GM18909 (cell line): ENCODE data around the gene SLC25A3.
"Not testable (repeated sequence)": the region's sequence is repeated elsewhere in the genome, so short reads cannot be mapped to it uniquely, and the experiment has no call there.

Experiments
- ATAC-seq: cut with Tn5 transposase; IDR thresholded peaks from one replicate; pipeline ENCODE4 v1.9.1; 2021; ENCODE audit warnings: mild to moderate bottlenecking; ENCODE audit not compliant: unreplicated experiment, poor library complexity

SLC25A3 gene

DNA sequence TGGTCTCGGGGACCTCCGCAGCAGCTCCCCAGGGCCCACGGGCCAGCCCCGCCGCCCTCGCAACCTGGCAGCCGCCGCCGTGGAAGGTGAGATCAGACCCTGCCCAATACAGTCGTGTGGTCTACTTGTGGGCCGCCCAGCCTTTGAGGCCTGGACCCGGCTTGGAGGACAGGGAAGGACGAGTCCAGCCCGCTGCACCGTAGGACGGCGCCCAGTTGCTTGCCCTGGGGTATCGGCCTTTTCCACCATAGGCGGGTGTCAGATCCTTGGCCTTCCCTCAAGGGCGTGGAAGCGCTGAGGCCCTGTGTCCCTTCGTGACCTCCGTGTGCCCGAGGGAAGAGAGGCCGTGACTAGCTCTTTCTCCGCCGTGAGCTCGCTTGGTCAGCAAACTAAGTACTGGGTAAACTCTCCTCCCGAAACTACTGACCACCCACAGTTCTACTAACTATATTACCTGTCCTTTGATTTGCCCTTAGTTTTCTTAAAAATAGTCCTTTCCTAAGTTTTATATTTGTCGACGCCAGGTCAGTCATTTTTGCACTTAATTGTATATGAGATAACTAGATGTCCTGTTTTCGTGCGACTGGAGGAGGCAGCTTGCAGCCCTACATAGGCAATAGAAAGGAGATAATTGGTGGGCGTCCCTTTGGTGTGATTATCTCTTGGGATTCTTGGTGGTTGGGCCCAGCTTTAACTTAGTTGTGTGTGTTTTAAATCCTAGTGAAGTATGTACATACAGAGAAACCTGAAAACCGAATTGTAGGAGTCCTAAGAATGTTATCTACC is 757 bp downstream of the SLC25A3 start:
- ATAC-seq: peak; percentile 3

DNA sequence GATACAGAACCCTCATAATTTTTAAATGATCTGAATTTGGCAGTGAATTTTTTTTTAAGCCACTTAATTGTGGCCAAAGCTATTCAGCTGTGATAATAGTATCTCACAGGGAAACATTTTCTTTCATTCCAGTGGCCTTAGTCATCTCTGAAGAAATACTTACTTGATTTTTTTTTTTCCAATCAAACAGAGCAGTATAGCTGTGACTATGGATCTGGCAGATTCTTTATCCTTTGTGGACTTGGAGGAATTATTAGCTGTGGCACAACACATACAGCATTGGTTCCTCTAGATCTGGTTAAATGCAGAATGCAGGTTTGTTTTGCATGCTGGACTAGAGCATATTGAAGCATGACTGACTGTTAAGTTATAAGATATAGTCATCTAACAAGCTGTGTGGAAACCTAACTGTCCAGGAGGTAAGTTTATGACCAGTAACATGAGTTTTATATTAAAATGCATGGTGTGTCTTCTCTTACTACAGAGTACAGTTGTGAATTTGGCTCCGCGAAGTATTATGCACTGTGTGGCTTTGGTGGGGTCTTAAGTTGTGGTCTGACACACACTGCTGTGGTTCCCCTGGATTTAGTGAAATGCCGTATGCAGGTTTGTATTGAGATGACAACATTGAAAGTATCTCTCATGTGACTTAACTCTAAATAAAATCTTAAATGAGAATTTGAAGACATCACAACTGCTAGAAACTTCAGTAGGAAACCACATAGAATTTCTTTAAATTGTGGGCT is 1.9 kb downstream of the SLC25A3 start:
- no peak for ATAC-seq

DNA sequence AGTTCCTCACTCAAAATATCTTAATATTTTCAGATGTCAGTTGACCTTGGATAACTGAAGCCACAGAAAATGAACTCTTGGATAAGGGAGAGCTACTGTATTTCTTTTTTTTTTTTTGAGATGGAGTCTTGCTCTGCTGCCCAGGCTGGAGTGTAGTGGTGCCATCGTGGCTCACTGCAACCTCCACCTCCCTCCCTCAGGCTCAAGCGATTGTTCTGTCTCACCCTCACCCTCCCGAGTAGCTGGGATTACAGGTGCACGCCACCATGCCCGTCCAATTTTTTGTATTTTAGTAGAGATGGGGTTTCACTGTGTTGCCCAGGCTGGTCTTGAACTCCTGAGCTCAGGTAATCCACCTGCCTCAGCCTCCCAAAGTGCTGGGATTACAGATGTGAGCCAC is 3.8 kb downstream of the SLC25A3 start:
- ATAC-seq: not testable (repeated sequence)

DNA sequence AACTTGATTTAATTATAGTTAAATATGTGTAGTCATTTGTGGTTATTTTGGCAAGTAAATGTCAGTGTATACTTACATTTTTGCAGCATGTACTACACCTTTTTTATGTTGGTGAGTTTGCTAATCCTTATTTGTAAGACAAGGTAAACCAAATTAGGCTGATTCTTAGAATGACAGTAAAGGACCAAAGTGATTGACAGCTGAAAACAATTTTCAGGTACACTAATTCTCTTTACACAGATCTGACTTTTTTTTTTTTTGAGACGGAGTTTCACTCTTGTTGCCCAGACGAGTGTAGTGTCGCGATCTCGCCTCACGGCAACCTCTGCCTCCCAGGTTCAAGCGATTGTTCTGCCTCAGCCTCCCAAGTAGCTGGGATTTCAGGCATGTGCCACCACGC is 8.4 kb downstream of the SLC25A3 start:
- no peak for ATAC-seq

DNA sequence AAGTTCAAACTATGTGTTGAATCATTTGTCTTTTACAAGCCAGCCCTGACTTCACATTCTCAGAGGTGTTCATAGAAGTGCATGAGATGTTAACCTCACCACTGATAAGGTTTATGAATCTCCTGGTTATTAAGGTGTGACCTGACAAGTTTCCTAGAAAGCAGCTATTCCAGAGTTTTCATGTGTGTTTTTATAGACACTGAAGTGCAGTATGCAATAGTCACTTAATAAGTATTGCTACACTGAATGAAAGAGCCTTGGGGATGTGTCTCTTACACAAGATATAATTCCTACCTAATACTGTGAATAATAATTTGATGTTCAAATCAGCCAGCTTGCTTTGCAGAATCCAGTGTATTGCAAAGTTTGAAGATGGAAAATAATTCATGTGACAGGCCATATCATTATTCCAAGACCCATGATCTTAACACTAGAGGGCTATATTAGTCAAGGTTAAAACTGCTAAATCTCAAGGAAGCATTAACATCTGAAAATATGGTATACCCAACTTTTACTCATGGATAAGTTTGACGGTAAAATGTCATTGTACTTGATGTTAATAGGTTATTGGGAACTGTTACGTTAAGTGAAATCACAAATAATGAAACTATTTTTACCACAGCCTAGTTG is 13.0 kb downstream of the SLC25A3 start:
- ATAC-seq: no peak

DNA sequence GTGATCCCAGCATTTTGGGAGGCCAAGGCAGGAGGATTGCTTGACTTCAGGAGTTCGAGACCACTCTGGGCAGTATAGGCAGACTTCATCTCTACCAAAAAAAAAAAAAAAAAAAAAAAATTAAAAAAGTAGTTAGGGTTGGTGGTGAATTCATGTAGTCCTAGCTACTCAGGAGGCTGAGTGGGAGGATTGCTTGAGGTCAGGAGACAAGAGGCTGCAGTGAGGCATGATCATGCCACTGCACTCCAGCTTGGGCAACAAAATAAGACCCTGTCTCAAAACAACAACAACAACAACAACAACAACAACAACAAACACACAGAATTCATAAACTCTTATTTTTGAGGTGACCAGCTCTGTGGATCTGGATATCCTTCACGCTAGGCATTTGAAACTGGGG is 17.1 kb downstream of the SLC25A3 start:
- no peak for ATAC-seq

DNA sequence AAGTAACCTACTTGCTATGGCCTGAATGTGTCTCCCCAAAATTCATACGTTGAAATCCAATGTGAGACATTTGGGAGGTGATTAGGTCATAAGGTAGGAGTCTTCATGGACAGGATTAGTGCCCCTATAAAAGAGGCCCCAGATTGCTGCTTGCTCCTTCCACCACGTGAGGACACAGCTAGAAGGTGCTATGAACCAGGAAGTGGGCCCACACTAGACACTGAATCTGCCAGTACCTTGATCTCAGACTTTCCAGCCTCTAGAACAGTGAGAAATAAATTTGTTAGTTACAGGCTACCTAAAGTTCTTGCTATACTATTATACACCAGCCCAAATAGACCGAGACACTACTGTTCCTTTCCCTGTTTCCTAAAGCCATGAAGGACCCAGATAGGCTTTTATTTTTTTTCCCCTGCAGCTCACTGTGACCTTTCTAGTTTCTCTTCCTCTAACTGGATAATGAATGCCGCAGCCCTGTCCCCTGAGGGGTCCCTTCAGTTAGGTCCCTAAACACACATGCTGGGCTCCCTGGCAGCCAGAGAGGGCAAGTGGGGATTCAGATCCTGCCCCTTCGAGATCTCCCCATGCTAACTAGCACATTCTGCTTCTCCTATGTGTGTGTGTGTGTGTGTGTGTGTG is 19.3 kb downstream of the SLC25A3 start:
- ATAC-seq: peak; percentile 91

DNA sequence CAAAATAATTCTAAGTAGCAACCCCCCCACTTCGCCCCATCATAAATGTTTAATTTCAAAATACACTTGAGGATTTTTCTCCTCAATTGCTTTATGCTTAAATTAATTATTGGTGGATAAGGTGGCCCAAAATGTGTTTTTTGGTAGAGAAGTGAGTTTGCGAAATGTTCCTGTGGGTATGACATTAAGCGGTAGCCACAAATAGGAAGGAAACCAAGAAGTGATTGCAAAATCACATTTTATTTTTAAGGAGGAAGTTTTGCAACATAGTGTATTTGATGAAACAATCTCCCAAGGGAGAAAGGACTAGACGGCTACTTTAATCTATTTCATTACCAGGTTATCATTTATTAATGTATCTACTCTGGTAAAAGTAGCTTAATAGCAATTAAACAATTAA is 25.5 kb downstream of the SLC25A3 start:
- ATAC-seq: no peak

DNA sequence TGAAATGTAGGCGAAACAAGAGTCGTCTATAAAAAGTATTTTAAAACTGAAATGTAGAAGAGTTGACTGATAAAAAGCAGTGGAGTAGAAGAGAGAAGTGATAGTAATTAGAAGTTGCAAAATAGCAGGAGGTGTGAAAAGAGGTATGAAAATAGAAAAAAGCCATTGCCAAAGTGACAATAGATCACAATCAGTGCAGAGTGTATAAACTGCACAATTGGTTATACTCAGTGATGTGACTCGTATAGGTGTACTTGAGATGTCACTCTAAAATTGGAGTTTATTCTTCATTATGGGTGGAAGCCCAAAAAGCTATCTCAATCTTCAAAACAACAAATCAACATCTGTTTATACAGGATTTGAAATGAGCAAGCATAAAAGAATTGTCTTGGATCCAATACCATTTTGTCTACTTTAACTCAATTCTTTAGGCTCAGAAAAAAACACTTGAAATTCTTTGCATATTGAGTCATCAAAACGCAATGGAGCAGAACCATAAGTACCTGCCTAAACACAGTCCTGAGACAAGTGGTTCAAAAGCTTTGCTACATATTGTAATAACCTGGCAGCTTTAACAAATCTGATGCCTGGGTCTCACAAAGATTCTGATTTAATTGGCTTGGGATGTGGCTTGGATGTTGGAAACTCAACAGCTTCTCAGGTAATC is 42.3 kb downstream of the SLC25A3 start:
- ATAC-seq: peak; percentile 86

DNA sequence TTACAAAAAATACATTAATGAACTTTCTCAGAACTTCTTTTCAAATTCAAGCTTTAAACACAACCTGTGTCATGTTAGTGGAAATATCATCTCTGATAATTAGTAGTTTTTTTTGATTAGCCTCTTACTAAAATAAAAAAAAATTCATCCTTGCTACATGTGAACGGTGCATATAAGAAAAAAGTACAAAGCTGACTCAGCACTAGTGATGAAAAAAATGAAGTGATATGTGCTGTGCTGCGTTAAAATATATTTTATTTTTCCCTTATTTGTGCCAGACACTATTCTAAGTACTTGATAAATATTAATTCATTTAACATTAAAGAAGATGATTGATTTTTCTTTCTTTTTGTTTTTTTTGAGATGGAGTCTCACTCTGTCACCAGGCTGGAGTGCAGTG is 43.6 kb downstream of the SLC25A3 start:
- no peak for ATAC-seq

DNA sequence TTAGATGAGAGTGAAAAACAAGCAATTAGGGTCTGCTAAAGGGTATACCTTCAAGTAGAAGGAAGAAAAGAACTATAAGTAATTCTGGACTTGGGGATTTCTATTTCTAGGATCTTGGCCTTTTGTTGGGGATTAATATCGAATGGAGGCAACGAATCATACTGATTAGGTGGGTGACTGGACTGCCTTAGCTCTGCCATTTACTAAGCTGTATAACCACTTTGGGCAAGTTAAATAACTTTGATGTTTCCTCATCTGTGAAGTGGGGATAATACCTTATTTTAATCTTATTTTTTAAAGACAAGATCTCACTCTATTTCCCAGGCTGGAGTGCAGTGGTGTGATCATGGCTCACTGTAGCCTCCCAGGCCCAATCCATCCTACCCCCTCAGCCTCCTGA is 44.5 kb downstream of the SLC25A3 start:
- no peak for ATAC-seq

DNA sequence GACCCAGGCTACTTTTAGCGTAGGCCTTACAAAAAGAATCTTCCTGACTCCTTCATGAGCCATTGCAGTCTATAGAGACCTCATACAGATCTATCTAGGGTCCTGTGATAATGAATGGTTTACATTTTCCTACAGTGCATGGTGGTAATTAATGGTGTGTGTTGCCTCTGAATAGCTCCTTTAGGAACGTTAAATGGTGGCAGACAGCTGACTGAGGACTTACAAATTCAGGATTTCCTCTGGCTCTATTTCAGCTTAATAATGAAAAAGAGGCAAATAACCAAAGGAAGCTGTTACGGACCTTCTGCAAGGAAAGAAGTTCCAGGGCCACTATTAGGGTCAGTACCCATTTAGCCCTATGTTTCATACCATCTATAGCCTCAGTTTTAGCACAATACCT is 46.0 kb downstream of the SLC25A3 start:
- no peak for ATAC-seq

DNA sequence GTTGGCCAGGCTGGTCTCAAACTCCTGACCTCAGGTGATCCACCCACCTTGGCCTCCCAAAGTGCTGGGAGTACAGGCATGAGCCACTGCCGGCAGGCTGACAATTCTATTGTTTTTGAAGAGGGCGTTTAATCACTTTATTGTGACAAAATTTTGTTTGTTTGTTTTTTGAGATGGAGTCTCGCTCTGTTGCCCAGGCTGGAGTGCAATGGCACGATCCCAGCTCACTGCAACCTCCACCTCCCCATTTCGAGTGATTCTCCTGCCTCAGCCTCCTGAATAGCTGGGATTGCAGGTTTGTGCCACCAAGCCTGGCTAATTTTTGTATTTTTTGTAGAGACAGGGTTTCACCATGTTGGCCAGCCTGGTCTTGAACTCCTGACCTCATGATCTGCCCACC is 49.3 kb downstream of the SLC25A3 start:
- ATAC-seq: not testable (repeated sequence)

DNA sequence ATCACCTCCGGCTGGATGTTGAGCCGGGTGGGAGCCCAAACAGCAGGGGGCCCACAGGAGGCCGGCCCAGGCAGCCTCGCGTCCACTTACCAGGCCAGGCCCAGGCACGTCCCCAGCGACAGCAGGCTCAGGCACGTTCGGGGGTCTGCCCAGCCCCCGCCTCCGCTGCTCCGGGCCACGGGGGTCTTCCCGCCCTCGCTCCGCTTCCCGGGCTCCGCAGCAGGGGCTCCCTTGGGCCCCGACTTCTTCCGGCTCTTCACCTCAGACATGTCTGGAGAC is 50.9 kb downstream of the SLC25A3 start:
- peak; percentile 29 for ATAC-seq

DNA sequence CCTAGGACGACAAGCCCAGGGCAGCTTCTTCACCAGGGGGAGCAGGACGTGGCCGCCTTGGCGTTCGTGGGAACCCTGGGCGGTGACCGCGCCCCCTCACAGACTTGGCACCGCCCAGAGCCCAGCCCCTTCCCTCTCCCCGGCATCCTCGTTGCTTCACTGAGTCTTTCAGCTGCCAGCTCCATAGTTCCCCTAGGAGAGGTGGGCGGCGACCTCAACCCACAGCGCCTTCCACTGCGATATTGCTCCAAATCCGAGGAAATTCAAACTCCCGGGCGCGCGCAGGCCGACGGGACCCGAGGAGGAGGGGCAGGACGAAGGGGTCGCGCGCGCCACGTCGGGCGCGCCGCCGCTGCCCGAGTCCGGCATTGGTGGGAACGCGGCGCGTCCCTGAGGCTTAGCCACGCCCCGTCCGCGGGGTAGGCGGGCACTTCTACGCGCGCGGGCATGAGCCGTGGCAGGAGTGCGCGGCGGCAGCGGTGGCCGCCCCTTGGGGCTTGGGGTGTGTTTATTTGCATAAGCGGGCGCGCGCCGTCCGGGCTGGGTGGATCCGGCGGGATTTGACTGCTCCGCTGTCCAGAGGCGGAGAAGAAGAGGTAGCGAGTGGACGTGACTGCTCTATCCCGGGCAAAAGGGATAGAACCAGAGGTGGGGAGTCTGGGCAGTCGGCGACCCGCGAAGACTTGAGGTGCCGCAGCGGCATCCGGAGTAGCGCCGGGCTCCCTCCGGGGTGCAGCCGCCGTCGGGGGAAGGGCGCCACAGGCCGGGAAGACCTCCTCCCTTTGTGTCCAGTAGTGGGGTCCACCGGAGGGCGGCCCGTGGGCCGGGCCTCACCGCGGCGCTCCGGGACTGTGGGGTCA is 51.5 kb downstream of the SLC25A3 start, which contains the start of the genes APAF1 and IKBIP:
APAF1 (plus strand) TSS at position 579 of the 860 bp plus-strand sequence. CDS start 3,070 bp downstream, outside the sequence.
IKBIP (minus strand) TSS at position 77 of the 860 bp plus-strand sequence. CDS start 87 bp downstream, outside the sequence.
- peak; percentile 88 for ATAC-seq

DNA sequence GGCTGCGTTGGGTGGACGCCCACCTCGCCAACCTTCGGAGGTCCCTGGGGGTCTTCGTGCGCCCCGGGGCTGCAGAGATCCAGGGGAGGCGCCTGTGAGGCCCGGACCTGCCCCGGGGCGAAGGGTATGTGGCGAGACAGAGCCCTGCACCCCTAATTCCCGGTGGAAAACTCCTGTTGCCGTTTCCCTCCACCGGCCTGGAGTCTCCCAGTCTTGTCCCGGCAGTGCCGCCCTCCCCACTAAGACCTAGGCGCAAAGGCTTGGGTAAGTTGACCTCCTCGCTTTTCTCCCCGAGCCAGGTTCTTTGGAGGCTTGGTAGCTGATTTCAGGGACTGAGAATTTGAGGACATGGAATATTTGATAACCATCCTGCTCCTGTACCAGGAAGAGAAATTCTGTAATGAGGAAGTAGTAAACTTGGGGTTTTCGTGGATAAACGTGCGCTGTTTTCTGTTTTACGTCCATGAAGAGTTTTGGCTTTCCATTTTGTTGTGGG is 52.1 kb downstream of the SLC25A3 start:
- peak; percentile 1 for ATAC-seq

DNA sequence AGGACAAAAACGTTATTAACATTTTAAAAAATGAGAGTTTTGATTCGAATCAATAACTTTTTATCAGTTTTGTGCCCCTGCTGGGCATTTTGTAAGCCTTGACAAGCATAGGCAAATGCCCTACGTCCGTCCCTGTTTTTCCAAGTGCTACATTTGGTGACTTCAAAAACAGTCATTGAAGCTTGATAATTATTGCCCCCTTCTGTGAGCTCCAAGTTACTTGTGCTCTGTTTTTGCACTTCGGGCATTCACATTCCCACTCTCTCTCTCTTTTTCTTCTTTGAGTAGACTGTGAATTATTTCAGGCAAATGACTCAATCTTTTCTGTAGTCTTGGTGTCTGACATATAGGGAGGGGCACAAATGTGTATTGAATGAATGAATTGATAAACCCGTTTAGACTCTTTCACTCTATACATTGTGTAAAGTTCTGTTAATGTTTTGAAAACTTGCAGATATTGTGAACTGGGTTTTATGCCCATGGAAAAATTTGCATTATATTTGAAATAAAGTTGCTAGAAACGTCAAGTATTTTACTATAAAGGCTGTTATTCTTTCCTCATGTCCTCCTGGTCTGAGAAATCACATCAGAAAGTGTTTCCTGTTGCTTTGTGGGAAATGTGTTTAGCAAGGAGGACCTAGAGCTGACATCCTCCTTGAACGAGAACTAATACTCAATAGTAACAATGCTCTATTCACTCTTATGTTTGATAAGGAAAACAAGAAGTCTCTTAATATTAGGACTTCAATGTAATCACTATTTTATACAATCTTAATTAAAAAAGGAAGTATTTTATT is 53.0 kb downstream of the SLC25A3 start:
- ATAC-seq: no peak

DNA sequence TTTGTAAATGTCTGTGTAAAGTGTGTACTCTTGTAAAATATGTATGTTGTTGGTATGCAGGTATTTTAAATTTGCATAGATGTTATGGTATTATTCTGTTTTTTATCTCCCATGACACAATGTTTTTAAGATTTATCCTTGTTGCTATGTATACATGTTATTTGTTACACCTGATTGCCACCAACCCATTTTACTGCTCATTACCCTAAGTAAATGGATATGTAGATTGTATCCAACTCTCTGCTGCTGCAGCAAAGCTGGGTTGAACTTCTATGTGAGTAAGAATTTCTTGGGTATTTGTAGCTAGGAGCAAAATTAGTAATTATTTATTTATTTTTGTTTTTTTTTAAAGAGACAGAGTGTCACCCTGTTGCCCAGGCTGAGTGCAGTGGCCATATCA is 57.8 kb downstream of the SLC25A3 start:
- ATAC-seq: no peak
